ENCODE measurements around the gene B3GNT2.
"Not testable (repeated sequence)": the region's sequence is repeated elsewhere in the genome, so short reads cannot be mapped to it uniquely, and the experiment has no call there.

B3GNT2 gene

DNA sequence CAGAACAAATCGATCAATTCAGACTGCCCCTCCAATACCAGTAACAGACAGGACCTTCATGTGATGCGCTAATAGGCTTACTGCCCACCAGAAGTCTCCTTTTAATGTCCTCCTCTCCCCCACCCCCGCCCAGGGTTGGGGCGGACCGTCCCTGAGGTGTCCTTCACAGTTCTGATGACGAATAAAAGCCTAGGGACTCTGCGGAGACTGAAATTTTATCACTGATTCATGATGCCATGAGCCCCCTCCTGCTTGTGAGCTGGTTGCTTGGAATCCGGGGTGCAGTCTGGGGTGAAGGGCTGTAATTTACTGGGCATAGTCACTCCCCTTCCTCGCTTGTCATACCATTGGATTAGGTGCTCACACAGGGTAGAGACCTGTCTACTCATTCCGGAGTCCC lies 42.3 kb downstream of the B3GNT2 start:
- no peak for DNase-seq (ENCODE audit: low spot score)

- DNase-seq (ENCODE audit: low spot score), result no peak
These were observed 44.6 kb downstream of the B3GNT2 start for GRCh38 chr2:62240546-62240945.

DNA sequence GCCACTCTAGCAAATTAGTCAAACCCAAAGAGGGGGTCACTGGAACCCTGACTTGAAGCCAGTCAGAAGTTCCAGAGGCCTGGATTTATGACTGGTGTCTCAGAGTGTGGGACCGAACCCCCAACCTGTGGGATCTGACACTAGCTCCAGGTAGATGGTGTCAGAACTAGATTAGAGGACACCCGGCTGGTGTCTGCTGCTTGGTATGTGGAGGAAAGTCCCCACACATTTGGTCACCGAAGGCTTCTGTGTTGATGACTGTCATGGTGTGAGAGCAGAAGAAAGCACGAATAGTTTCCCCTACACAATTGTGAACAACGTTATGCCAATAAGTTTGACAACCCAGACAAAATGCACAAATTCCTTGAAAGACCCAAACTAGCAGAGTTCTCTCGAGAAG lies 48.1 kb downstream of the B3GNT2 start:
- DNase-seq (ENCODE audit: low spot score), result no peak

DNA sequence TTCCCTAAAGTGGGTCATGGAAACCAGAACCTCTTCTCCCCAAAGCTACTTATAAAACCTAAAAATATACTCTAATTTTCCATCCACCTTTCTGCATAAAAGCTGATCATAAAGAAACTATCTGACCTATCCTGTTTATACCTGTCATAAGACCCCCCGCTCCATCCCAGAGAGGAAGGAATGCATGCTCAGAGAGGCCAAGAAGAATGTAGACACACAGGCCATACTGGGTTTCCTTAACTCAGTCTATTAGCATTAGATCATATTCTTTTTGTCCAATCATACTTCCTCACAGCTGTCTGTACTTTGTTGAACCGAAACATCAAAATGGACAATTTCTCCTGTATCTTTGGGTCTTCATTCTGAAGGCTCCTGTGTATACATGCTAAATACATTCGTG lies 52.3 kb downstream of the B3GNT2 start:
- DNase-seq (ENCODE audit: low spot score), result no peak

DNA sequence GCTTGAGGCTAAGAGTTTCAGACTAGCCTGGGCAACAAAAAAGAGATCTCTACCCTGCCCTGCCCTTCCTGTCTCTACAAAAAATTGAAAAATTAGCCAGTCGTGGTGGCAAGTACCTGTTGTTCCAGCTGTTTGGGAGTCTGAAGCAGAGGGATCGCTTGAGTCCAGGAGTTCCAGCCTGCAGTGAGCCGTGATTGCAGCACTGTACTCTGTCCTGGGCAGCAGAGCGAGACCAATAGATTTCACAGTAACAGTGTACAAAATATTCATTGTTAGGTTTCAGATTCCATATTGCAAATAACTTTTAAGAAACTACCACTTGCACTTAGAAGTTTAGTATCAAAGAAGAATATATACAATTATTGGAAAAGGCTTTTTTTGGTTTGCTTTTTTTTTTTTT lies 54.3 kb downstream of the B3GNT2 start:
- no peak for DNase-seq (ENCODE audit: low spot score)

DNA sequence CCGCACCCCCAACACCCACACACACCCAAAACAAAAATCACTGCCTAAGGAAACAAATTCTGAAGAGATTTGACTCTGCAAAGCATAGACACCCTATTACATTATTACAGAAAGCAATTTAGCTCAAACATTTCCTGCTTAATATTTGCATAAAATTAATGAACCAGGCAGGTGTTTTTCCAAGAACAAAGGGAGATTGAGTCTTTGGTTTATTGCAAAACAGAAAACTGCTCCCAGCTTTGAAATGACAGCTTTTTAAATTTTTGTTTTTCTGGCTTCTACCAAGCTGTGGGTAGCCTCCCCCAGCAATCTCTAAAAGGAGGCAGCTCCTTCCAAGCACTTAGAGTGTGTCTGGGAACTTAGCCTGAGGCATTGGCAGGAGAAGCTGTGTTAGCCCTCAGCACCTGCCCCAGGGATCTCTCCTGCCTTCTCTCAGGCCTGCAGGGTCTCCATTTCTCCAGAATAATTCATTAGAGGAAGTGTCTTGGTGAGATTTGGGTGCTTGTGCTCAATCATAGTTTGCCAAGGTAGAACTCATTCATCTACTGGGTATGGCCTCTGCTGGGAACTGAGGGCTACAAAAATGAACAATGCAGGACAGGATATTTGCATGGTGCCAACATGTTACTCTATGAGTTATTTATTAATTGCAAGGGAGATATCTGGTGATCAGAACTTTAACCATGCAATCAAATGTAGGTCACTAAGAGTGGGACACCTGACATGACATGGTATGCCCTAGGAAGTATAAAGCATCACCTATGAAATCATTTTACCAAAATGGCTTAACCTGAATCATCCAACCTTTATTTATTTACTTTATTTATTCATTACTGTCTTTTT lies 58.7 kb downstream of the B3GNT2 start:
- DNase-seq (ENCODE audit: low spot score), result no peak

DNA sequence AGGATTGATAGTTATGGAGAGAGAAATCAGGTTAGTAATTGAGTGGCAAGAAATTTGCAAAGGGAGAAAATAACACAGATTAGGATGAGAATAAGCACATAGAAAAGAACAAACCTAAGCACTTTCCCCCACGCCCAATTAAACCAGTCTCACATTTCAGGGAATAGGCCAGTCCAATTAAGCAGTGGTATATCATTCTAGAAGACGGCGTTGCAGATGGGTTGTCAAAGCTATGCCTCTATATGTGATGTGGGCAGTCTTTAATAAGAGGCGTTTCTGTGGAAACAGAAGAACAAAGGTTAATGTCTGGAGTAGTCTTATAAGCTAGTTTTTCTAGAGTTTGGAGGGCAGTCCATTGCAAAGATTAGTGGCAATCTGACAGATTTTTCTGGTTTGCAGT lies 61.6 kb downstream of the B3GNT2 start:
- no peak for DNase-seq (ENCODE audit: low spot score)

GRCh38 chr2:62263076-62263715 lies 67.3 kb downstream of the B3GNT2 start:
- no peak for DNase-seq (ENCODE audit: low spot score)

DNA sequence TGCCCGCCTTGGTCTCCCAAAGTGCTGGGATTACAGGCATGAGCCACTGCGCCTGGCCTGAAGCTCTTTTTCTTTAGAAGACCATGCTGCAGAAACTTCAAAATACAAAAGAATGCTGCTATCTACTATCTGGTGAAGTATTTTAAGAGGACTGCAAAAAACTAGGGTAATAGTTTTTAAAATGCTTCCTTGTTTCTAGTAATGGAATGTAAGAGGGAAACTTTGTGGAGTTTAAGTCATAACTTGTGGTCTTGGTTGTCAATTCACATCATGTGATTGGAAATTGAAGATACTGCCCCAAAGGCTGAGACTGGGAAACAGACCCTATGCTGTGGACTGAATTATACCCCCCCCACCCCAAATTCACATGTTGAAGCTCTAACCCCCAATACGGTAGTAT lies 68.3 kb downstream of the B3GNT2 start:
- no peak for DNase-seq (ENCODE audit: low spot score)

- no peak for DNase-seq (ENCODE audit: low spot score)
These were observed 69.2 kb downstream of the B3GNT2 start for GRCh38 chr2:62265106-62265505.

DNA sequence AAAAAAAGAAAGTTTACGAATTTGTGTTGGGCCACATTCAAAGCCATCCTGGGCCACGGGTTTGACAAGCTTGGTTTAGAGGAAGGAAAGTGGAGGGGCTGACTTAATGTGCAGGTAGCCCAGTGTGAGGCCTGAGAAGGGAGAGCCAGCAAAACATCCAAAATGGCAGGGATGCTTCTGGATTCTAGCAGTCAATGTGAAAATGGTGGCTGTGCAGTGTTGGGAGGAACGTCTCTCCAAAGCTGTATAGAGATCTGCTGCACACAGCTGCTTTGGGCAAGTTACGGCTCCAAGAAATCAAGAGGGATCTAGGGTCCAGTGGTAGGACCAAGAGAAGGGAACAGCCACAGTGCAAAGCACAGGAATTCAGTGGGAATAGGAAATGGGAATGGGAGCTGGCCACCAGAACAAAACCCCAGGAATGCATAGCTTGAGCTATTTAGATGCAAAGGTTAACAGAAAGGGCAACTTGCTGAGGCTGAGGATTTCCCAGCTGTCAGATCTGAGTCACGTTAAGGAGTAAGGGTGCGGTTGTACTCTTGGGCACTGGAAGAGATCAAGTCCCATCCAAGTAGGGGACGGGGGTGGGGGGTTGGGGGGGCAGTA lies 70.6 kb downstream of the B3GNT2 start:
- DNase-seq (ENCODE audit: low spot score), result peak; percentile 60

GRCh38 chr2:62267696-62268095 lies 71.8 kb downstream of the B3GNT2 start:
- no peak for DNase-seq (ENCODE audit: low spot score)

DNA sequence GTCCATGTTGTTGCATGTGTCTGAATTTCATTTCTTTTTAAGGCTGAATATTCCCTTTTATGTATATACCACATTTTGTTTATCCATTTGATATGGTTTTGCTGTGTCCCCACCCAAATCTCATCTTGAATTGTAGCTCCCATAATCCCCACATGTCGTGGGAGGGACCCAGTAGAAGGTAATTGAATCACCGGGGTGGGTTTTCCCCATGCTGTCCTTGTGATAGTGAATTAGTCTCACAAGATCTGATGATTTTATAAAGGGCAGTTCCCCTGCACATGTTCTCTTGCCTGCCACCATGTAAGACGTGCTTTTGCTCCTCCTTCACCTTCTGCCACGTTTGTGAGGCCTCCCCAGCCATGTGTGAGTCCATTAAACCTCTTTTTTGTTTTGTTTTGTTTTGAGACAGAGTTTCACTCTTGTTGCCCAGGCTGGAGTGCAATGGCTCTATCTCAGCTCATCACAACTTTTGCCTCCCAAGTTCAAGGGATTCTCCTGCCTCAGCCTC lies 72.8 kb downstream of the B3GNT2 start:
- DNase-seq (ENCODE audit: low spot score), result not testable (repeated sequence)

DNA sequence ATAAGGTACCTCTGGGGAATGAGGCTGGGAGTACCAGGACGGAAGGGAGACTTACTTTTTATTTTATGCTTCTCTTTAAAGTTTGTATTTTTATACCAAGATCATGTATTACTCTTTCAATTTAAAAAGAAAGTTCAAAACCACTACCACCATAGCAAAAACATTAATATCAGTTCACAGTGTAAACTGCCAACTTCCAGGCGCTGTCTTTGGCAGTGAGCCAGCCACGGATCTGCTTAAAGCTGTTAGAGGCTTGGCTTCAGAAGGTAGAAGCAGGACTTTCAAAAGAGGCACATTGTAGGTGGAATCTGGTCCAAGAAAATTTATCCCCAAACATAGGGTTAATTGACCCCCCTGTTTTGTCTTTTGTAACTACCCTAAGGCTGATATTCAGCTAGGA lies 74.8 kb downstream of the B3GNT2 start:
- DNase-seq (ENCODE audit: low spot score), result no peak
